CD4-positive, alpha-beta memory T cell (primary cell): Measurements from ENCODE around the gene OR2F1. TPM values are rescaled to one million over a fixed set of nuclear protein-coding genes. Genes with fewer than 3 reads are reported as not detected.

Experiments
- CTCF ChIA-PET: fragments of 350-600 bp; sonication (Branson Sonifier 250); formaldehyde crosslinking; loops from one replicate; lab custom pipeline; 2021; ENCODE audit warnings: inconsistent platforms; ENCODE audit not compliant: partially characterized antibody; lab: Charles Lee
- POLR2A ChIA-PET: fragments of 350-600 bp; sonication (Branson Sonifier 250); formaldehyde crosslinking; loops from one replicate; lab custom pipeline; 2021; ENCODE audit not compliant: partially characterized antibody; lab: Charles Lee
- DNase-seq, 5 donors: peaks; one replicate each; pipeline versions ENCODE4 v3.0.0 to v3.0.0-alpha.2; 2020 to 2022; ENCODE audit warnings: mixed read lengths in 1 of 5
- H3K27ac ChIP-seq: one replicate; pipeline ENCODE4 v1.7.0; 2013; ENCODE audit warnings: low read depth, low read length
- H3K27me3 ChIP-seq: 2 replicates; pipeline ENCODE4 v1.7.0; 2013; ENCODE audit warnings: mild to moderate bottlenecking, low read length, moderate library complexity; ENCODE audit not compliant: insufficient read depth
- H3K36me3 ChIP-seq: 2 replicates; pipeline ENCODE4 v1.7.0; 2013; ENCODE audit warnings: mild to moderate bottlenecking, low read length, moderate library complexity; ENCODE audit not compliant: insufficient read depth
- H3K4me1 ChIP-seq: 2 replicates; pipeline ENCODE4 v1.7.0; 2013; ENCODE audit warnings: mild to moderate bottlenecking, low read length, moderate library complexity; ENCODE audit not compliant: insufficient read depth
- H3K4me3 ChIP-seq, 2 donors: one replicate each; pipeline ENCODE4 v1.7.0; 2013; ENCODE audit warnings: low read length in 2 of 2, mild to moderate bottlenecking in 1 of 2
- H3K9me3 ChIP-seq, 2 donors: one replicate each; pipeline ENCODE4 v1.7.0; 2013; ENCODE audit warnings: low read length in 2 of 2, control low read depth in 1 of 2; ENCODE audit not compliant: control insufficient read depth in 1 of 2
- H3K27ac Mint-ChIP-seq, 7 donors: one replicate each; pipeline ENCODE4 v1.8.0; 2020 to 2021; ENCODE audit warnings: mixed read lengths in 7 of 7, mild to moderate bottlenecking in 6 of 7, inconsistent platforms in 3 of 7, moderate library complexity in 3 of 7
- H3K27me3 Mint-ChIP-seq, 2 donors: one replicate each; pipeline ENCODE4 v1.8.0; 2020 to 2021; ENCODE audit warnings: mixed read lengths in 2 of 2
- H3K36me3 Mint-ChIP-seq, 2 donors: one replicate each; pipeline ENCODE4 v1.8.0; 2020 to 2021; ENCODE audit warnings: mixed read lengths in 2 of 2, inconsistent platforms in 1 of 2, mild to moderate bottlenecking in 1 of 2
- H3K4me1 Mint-ChIP-seq, 4 donors: one replicate each; pipeline ENCODE4 v1.8.0; 2020 to 2021; ENCODE audit warnings: mixed read lengths in 4 of 4, mild to moderate bottlenecking in 1 of 4
- H3K4me3 Mint-ChIP-seq, 8 donors: one replicate each; pipeline ENCODE4 v1.8.0; 2020 to 2021; ENCODE audit warnings: mixed read lengths in 8 of 8, mild to moderate bottlenecking in 7 of 8, moderate library complexity in 6 of 8, inconsistent platforms in 3 of 8
- H3K9me3 Mint-ChIP-seq, 8 donors: one replicate each; pipeline ENCODE4 v1.8.0; 2020 to 2021; ENCODE audit warnings: mixed read lengths in 8 of 8, mild to moderate bottlenecking in 5 of 8, inconsistent platforms in 3 of 8, moderate library complexity in 1 of 8
- intact Hi-C: fragments of 100-400 bp; cut with micrococcal nuclease; formaldehyde crosslinking; loops from one replicate; pipeline ENCODE4 v1.15.1; 2023
- polyA plus RNA-seq, 2 donors: library from polyadenylated mRNA; unstranded; fragments of 300-500 nt; fragmentation: Illumina TruSeq; gene quantifications; one replicate each; pipeline ENCODE4 v1.2.3, GENCODE V29; 2021
- total RNA-seq, 2 experiments: library from RNA; stranded (reverse); gene quantifications; one replicate each; pipeline ENCODE4 v1.2.3, GENCODE V29; 2021

The OR2F1 gene
- total and polyA plus RNA-seq, 4 experiments from 2014 or later, result not detected

DNA sequence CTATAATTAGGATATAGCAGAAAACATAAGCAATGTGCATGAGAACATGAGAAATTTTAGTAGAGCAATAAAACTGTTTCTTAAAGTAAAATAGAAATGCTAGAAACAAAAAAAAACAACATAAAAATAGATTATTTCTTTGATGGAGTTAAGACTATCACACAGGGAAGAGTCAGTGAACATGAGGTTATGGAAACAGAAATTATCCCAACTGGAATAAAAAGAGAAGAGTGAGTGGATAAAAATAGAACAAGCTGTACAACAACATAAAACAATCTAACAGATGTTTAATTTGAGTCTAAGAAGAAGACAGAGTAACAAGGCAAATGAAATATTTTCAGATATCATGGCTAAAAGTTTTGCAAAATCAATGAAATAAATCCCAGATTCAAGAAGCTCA is 38.0 kb downstream of the OR2F1 start:
- H3K4me3 ChIP-seq, result no peak overlapping the region
- Mint-ChIP-seq H3K9me3 (peaks cover 3 to 17% (median 12%) of the 10 kb centered on the region in 8 donors), H3K4me3 (no peak overlapping the region), H3K27me3 (peaks cover 4 to 10% of the 10 kb centered on the region in 2 donors), H3K4me1 (peaks cover 0 to 2% (median 1%) of the 10 kb centered on the region in 4 donors), H3K36me3 (peaks cover 0 to 6% of the 10 kb centered on the region in 2 donors), H3K27ac (no peak overlapping the region)
- H3K9me3 ChIP-seq, result no peaks in the 10 kb centered on the region
- CTCF ChIA-PET, result no interaction called here
- no peaks in the 10 kb centered on the region for H3K36me3 ChIP-seq
- intact Hi-C loops, result no loop called here
- H3K4me1 ChIP-seq, result no peaks in the 10 kb centered on the region
- H3K27me3 ChIP-seq, result no peaks in the 10 kb centered on the region
- no peak overlapping the region for H3K27ac ChIP-seq
- no peak for DNase-seq
- POLR2A ChIA-PET, result no interaction called here

DNA sequence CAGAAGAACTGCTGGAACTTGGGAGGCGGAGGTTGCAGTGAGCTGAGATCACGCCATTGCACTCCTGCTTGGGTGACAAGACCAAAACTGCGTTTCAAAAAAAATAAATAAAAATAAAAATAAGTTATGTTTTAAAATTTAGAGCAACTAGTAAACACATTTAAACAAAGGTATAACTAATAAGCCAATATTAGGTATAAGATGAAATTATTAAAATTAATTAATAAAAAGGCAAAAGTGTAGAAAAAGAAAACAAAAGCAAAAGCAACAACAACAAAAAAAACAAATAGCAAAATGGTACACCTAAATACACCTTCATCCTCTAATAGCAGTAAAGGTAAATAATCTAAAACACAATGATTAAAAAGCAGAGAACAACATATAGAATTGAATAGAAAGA is 39.3 kb downstream of the OR2F1 start:
- DNase-seq, result no peak
- ChIA-PET CTCF (no interaction called here), POLR2A (no interaction called here)
- Histone ChIP-seq H3K9me3 (no peaks in the 10 kb centered on the region), H3K27me3 (no peaks in the 10 kb centered on the region), H3K4me1 (no peaks in the 10 kb centered on the region), H3K36me3 (no peaks in the 10 kb centered on the region), H3K4me3 (no peak overlapping the region), H3K27ac (no peak overlapping the region)
- Mint-ChIP-seq H3K9me3 (peaks cover 3 to 14% (median 12%) of the 10 kb centered on the region in 8 donors), H3K36me3 (peaks cover 0 to 6% of the 10 kb centered on the region in 2 donors), H3K4me1 (no peaks in the 10 kb centered on the region), H3K27ac (no peak overlapping the region), H3K27me3 (peaks cover 4 to 10% of the 10 kb centered on the region in 2 donors), H3K4me3 (no peak overlapping the region)
- intact Hi-C loops, result no loop called here

DNA sequence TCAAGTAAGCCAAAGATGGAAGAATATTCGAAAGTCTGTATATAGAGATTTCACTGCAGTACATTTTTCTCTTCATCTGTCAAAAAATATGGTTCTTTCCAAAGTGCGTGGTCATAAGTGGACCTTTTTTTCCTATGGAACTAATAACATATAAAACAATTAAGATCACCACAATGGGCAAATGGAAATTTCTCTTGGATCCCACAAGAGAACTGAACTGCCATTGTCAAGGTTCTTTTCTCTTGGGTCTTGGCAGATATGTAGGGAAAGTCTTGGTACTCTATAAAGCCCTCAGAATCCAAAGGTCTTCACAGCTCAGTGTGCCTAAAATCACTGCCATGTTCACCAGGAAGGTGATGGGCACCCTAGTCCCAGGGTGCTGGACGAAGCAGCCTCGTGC is 45.4 kb downstream of the OR2F1 start, which contains the start of gene OR6B1:
Gene OR6B1 (plus strand): TSS at position 301 of the 400 bp plus-strand sequence. CDS start 3,677 bp downstream, outside the sequence.
- no peak for DNase-seq
- H3K9me3 ChIP-seq, result no peaks in the 10 kb centered on the region
- CTCF ChIA-PET, result no interaction called here
- no peaks in the 10 kb centered on the region for H3K27me3 ChIP-seq
- no peaks in the 10 kb centered on the region for H3K36me3 ChIP-seq
- Mint-ChIP-seq H3K4me1 (peaks cover 0 to 2% (median 0%) of the 10 kb centered on the region in 4 donors), H3K27me3 (peaks cover 5% of the 10 kb centered on the region in 2 donors), H3K36me3 (no peaks in the 10 kb centered on the region), H3K9me3 (no peaks in the 10 kb centered on the region), H3K27ac (no peak within 1 kb of the TSS), H3K4me3 (no peak within 1 kb of the TSS)
- intact Hi-C loops, result loop anchor here (2.0 kb wide), 1 partner anchor 47 kb away; no protein-coding TSS in a partner anchor
- H3K27ac ChIP-seq, result no peak within 1 kb of the TSS
- POLR2A ChIA-PET, result no interaction called here
- H3K4me1 ChIP-seq, result no peaks in the 10 kb centered on the region
- no peak within 1 kb of the TSS for H3K4me3 ChIP-seq

DNA sequence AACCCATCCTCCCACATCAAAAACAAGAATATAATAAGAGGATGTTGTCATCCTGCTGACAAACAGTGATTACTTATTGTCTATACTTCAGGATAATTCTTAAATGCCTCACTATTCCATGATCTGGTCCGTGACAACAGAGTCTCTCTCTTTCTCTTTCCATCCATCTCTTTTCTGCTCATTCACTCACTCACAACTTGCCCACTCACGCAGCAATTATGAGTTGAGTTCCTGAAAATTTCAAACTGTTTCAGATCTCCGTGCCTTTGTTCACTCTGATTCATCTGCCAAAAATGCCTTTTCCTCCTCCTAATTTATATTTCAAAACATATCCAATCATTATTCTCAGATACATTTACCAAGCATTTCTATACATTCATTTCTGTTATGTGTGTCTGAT is 46.9 kb downstream of the OR2F1 start:
- no peaks in the 10 kb centered on the region for H3K36me3 ChIP-seq
- DNase-seq, result no peak
- Mint-ChIP-seq H3K27me3 (peaks cover 6 to 7% of the 10 kb centered on the region in 2 donors), H3K36me3 (no peaks in the 10 kb centered on the region), H3K27ac (no peak overlapping the region), H3K9me3 (peaks cover 0 to 2% (median 0%) of the 10 kb centered on the region in 8 donors), H3K4me1 (peaks cover 0 to 2% (median 0%) of the 10 kb centered on the region in 4 donors), H3K4me3 (no peak overlapping the region)
- no peak overlapping the region for H3K27ac ChIP-seq
- no peak overlapping the region for H3K4me3 ChIP-seq
- intact Hi-C loops, result loop anchor here (2.0 kb wide), 1 partner anchor 45 kb away; no protein-coding TSS in a partner anchor
- ChIA-PET POLR2A (no interaction called here), CTCF (no interaction called here)
- no peaks in the 10 kb centered on the region for H3K4me1 ChIP-seq
- H3K27me3 ChIP-seq, result no peaks in the 10 kb centered on the region
- H3K9me3 ChIP-seq, result no peaks in the 10 kb centered on the region

DNA sequence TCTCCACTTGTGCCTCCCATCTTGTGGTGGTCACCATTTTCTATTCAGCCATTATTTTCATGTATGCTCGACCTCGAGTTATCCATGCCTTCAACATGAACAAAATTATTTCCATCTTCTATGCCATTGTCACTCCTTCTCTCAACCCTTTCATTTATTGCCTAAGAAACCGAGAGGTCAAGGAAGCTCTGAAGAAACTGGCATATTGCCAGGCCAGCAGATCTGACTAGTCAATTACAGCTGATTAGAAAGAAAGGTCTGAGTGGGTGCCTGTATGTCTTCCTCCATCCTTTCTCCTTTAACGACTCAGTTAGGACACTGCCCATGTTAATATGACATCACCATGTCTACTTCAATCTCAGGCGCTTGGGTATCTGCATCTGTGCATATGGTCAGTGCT is 50.1 kb downstream of the OR2F1 start:
- Mint-ChIP-seq H3K4me1 (peaks cover 0 to 2% (median 0%) of the 10 kb centered on the region in 4 donors), H3K36me3 (peaks cover 0 to 3% of the 10 kb centered on the region in 2 donors), H3K9me3 (peaks cover 0 to 20% (median 7%) of the 10 kb centered on the region in 8 donors), H3K27ac (no peak overlapping the region), H3K27me3 (peaks cover 4 to 13% of the 10 kb centered on the region in 2 donors), H3K4me3 (no peak overlapping the region)
- Histone ChIP-seq H3K4me3 (no peak overlapping the region), H3K9me3 (no peaks in the 10 kb centered on the region), H3K27me3 (no peaks in the 10 kb centered on the region), H3K36me3 (no peaks in the 10 kb centered on the region), H3K27ac (no peak overlapping the region), H3K4me1 (no peaks in the 10 kb centered on the region)
- no peak for DNase-seq
- ChIA-PET CTCF (no interaction called here), POLR2A (no interaction called here)
- intact Hi-C loops, result no loop called here

DNA sequence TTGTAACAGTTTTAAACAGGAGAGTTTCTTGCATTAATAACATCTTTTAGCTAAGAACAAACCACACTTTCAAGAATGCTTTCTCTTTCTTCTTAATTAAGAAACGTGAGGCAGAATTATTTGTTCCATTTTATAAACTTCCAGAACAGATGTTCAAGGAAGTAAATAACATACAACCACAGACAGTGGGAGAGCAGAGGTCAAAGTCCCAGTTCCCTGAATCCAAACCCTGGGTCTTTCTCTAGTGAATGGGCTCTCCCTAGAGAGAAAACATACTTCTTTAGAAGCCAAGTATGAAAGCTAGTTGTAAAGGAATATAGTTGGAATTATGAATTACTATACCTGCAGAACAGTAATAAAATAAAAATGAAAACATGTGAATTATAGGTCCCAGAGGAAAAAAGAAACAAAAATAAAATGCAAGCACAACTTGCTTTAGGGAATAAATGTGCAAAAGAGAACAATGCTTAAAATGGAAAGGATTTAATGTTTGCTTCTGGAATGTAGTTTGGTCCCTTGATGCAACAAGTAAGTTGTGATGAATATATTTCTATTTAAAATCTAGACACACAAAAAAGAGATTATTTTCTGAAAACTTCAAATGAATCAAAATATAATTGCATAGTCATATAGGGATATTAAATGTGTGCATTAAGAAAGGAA is 51.5 kb downstream of the OR2F1 start:
- Histone ChIP-seq H3K4me1 (no peaks in the 10 kb centered on the region), H3K36me3 (no peaks in the 10 kb centered on the region), H3K27me3 (no peaks in the 10 kb centered on the region), H3K9me3 (no peaks in the 10 kb centered on the region), H3K27ac (no peak overlapping the region), H3K4me3 (no peak overlapping the region)
- Mint-ChIP-seq H3K27me3 (peaks cover 5 to 14% of the 10 kb centered on the region in 2 donors), H3K4me1 (peaks cover 0 to 2% (median 0%) of the 10 kb centered on the region in 4 donors), H3K9me3 (peaks cover 0 to 34% (median 20%) of the 10 kb centered on the region in 8 donors), H3K27ac (no peak overlapping the region), H3K36me3 (peaks cover 0 to 3% of the 10 kb centered on the region in 2 donors), H3K4me3 (no peak overlapping the region)
- intact Hi-C loops, result no loop called here
- no peak for DNase-seq
- POLR2A ChIA-PET, result no interaction called here
- CTCF ChIA-PET, result no interaction called here

DNA sequence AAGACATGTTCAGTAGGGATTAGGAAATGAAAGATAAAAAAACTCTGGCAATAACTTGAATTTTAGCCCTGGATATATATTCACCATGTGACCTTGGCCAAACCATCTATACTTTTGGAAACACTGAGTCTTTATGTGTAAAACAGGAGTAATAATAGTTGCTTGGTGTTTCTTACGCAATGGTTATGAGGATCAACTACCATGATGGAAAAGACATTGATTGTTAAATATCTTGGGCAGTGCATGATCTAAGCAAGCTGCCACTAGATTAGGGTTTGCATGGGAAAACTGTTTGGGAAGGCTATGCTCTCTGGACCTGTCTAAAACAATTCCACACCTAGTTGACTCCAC is 52.0 kb downstream of the OR2F1 start:
- H3K36me3 Mint-ChIP-seq, result peaks cover 0 to 3% of the 10 kb centered on the region in 2 donors

More for the DNA sequence above, 52.0 kb downstream of the OR2F1 start:
- Histone ChIP-seq H3K36me3 (no peaks in the 10 kb centered on the region), H3K4me1 (no peaks in the 10 kb centered on the region), H3K9me3 (no peaks in the 10 kb centered on the region), H3K27ac (no peak overlapping the region), H3K27me3 (no peaks in the 10 kb centered on the region), H3K4me3 (no peak overlapping the region)
- H3K4me3 Mint-ChIP-seq, result no peak overlapping the region
- H3K27me3 Mint-ChIP-seq, result peaks cover 6 to 15% of the 10 kb centered on the region in 2 donors
- intact Hi-C loops, result no loop called here
- no peak for DNase-seq
- CTCF ChIA-PET, result no interaction called here
- peaks cover 0 to 38% (median 24%) of the 10 kb centered on the region in 8 donors for H3K9me3 Mint-ChIP-seq
- no peak overlapping the region for H3K27ac Mint-ChIP-seq
- POLR2A ChIA-PET, result no interaction called here
- peaks cover 0 to 2% (median 0%) of the 10 kb centered on the region in 4 donors for H3K4me1 Mint-ChIP-seq
